NCI-H1694 (cell line): ENCODE measurements around the gene LRRC59.

Experiments used
- DNase-seq: peaks from one replicate; lab custom pipeline; 2025; lab: John Stamatoyannopoulos, UW

The LRRC59 gene

DNA sequence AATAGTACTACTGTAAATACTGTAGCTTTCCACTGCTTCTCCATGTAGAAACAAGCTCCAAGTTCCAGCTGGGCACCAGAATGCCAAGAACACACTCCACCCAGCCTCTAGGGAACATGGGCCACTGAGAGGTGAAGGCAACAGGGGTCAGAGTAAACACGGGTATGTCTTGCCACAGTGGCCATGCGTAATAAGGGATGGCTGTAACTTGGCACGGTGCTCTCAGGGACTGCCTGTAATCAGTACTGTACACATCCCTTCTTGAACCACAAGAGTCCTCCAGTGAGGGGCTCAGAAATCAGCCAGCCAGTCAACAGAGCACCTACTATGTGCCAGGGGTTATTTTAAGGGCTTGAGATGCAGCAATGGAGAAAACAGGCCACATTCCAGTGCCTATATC is 10.8 kb downstream of the LRRC59 start:
- DNase-seq: no peak

DNA sequence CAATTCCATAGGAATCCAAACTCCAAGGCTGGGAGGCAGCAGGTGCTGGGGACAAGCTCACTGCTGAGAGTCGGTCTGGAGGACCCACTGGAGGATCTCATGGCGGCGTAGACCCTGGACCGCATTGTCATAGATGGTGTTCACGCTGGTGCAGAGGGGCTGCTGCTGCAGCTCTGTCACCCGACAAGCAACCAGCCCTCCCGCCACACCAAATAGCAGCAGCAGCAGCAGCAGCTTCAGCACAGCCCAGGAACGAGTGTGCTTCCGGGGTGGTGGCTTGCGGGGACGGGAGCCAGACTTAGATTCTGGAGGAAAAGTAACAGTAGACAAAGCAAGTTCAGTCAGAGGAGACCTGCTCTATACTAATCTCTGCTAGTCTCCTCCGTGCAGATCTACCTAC is 14.4 kb downstream of the LRRC59 start:
- DNase-seq: no peak

DNA sequence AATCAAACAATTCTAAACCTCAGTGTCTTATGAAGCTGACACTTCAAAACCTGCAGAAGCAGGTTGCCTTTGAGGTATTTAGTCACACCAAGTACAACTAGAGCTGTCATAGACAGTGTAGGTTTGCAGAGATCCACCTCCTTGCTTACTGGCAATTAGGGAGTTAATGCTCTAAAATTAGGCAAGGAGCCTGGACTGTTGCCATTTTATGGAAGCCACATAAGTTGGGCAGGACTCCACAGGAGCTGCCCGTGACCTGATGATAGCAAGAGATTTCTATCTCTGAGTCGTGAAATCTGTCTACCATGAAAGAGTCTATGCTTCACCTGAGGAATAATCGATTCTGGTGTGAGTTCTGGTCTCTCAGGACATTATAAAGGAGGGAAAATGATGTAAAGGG is 15.4 kb downstream of the LRRC59 start:
- DNase-seq: no peak

DNA sequence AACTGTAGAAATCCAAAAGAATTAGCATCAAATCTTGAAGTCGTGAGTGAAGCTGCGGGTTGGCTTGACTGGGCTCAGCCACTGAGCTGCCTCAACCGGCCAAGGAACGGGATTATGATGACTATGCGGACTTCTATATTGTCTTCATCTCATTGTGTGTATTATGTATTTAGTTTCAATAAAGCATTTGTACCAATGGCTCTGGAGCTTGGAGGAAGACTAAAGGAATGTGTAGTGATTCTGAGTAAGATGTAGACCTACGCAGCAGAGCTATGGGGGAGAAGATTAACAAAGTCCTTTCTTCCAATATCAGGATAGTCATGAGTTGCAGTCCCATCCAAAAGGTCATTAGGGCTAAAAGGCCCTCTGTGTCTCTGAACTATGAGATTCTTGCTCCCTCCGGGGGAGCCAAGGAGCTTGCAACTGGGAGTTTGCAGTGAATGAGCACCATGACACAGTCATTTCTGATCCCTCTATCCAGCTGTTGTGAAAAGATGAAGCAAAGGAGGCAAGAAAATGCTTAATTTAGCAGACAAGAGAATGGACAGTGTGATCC is 16.0 kb downstream of the LRRC59 start:
- DNase-seq: no peak

DNA sequence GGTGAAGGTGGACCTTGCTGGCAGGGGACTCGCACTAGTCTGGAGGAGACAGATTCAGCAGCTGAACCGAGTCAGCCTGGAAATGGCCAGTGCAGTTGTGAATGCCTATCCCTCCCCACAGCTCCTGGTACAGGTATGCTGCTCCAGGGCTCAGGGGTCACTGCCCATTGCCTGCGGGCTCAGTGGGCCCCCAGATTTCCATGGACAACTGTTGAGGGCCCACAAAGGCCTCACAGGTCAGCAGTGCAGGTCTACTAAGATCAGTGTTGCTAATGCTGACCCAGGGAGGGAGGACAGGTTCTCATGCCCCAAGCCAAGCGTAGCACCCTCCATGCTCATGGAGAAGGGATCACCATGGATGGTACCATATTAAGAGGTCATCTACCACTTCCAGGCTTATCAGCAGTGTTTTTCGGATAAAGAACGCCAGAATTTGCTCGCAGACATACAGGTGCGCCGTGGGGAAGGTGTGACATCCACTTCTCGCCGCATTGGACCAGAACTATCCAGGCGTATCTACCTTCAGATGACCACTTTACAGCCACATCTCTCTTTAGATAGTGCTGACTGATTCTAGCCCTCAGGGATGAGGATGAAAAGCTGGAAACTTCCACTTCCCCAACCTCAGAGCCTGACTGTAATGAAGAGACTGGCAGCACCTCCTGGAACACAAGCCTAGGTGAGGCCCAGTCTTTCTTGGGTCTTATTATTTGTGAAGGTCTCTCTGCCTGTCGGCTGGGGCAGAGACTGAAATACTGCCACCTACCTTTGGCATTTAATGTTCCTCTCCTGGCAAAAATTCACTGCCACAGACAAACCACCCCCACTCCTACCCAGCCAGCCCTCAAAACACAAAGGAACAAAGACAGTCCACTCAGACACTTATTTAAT is 16.7 kb downstream of the LRRC59 start:
- DNase-seq: no peak

DNA sequence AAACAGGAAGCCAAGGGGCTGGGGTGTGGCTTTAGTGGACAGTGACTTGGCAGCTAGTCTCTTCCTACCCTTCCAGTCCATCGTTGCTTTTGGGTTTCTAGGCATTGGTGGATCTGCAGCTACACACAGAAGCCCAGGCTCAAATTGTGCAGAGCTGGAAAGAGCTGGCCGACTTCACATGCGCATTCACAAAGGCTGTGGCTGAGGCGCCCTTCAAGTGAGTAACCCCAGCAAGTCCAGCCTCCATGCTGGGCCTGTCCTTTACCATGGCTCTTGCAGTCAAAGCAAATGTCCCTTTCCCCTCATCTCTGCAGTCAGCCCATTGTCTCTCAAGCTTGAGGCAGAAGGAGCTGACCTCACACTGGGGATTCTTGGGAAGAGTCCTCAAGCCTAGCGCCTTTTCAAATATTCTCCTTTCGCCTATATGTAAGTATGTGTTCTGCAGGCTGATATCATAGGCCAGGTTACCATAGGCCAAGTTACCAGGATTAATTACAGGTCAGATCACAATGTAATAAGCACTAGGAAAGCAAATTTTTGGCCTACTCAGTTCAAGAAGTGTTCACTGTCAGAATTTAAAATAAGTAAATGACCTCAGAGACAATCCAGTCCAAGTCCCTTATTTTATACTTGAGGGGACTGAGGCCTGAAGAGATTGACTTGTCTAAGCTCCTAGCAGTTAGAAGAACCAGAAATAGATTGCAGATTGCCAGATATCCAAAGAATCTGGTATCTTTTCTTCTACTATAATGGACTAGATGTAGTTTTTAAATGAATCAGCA is 17.8 kb downstream of the LRRC59 start:
- DNase-seq: no peak

DNA sequence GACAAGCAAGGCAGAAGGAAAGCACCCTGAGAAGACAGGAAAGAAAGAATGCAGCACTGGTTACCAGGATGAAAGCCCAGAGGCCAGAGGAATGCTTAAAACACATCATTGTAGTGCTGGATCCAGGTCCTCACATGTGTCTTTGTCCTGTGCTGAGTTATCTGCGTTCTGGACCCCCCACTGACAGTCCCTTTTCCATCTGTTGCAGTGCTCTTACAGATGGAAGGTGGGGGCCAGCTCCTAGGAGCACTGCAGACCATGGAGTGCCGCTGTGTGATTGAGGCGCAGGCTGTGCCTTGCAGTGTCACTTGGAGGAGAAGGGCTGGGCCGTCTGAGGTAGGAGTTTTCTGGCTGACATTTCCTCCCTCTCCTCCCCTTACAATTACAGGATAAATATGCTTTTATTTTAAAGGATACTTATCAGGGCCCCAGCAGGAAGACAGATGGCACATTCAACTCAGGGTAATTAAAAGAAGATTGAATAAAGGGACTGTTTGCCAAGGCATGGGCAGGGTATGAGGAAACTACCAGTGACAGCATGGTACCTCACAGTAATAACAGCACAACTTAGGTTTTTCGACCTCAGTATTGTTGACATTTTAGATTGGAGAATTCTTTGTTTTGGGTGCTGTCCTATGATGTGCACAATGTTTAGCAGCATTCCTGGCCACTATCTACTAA is 21.3 kb downstream of the LRRC59 start:
- peak; percentile 77 for DNase-seq

DNA sequence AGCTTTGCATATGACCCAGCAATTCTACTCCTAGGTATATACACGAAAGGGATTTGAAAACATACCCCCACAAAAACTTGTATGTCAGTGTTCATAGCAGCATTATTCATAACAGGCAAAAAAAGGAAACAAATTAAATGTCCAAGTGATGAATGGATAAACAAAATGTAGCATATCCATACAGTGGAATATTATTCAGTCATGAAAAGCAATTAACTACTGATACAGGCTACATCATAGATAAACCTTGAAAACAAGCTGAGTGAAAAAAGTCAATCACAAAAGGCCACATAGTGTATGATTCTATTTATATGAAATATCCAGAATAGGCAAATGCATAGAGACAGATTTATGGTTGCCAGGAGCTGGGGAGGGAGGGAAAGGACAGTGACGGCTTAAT is 23.6 kb downstream of the LRRC59 start:
- DNase-seq: no peak

DNA sequence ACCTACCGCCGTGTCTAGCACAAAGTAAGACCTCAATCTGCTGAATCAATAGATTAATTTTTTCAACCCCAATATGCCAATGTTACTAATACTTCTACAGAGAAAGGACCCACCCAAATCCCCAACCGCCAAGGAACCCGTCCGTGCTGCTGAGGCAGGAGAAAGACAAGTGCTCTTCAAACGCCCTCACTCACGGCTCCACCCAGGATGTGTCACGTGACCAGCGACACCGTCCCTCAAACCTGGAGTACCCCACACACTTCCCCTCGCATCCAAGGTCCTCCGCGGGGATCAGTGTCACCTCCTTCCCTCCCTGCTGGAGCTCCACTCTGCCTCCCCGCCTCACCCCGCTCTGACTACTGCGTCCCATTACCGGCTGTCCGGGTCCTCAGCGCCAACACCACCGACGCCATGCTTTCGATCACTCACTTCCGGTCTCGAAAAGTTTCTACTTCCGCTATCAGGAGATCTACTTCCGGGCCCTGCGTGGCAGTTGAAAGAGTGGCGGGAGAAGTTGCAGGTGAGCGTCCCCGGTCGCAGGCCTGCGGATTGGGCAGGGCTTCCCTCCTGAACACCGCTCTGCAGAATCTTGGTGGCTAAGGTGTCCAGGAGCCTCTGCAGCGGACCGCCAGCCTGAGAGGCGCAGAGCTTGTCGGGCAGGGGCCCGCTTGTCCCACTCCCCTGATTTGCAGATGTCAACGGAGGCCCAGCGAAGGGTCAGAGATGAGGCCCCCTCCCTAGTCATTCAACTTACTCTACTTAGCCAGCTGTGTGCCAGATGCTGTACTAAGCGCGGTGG is 24.4 kb downstream of the LRRC59 start, which contains the start of the genes EME1 and MRPL27:
Gene EME1, plus strand, starts transcription at position 472 of the 799 bp plus-strand sequence. CDS start 1,980 bp downstream, outside the sequence.
Gene MRPL27, minus strand, starts transcription at position 427 of the 799 bp plus-strand sequence. Its CDS starts 14 bp downstream, at position 413.
- DNase-seq: peak; percentile 77

DNA sequence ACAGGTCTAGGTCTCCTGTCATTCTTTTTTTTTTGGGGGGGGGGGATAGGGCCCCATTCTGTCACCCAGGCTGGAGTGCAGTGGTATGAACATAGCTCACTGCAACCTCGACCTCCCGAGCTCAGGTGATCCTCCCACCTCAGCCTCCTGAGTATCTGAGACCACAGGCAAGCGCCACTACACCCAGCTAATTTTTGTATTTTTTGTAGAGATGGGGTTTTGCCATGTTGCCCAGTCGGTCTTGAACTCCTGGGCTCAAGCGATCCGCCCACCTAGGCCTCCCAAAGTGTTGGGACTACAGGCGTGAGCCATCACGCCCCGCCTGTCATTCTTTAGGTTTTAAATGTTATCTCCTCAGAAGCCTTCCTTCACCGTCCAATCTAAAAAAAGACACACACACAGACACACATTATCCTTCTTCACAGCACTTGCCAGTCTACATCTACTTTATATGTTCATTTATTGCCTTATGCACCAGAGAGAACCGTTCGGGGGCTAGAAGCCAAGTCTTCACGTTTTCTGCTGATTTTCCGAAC is 25.0 kb downstream of the LRRC59 start:
- no peak for DNase-seq

DNA sequence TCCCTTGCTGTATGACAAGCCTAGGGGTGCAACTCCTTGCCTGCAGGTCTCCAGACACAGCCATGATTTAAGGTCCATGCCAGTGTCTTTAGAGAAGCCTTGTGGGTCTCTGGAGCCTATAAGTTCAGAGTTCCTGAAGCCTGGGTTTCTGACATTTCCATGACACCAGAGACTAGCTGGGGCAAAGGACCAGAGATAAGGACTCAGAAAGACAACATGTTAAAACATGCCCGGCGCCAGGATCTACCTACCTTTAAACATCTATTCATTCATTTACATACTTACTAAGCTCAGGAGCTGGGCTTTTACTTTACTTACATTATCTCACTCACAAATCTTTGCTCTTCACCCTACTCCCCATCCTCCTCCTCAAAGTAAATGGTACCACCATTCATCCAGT is 25.8 kb downstream of the LRRC59 start:
- DNase-seq: no peak

DNA sequence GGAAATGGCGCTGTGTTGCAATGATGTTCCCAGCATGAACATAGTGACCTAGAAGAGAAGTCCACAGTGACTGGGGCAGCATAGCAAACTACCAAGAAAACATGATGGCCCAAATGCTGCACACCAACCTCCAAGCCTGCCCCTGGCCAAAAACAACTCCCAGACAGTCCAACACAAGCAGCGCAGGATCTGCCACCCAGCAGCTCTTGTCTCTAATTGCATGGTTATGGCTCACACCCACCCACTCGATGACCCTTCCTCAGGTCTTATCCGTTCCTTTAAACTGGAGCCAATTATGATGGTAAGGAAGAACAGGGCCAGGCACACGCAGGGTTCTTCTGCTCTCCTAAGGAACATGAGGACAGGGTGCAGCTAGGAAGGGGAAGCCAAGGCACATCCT is 27.3 kb downstream of the LRRC59 start:
- no peak for DNase-seq

DNA sequence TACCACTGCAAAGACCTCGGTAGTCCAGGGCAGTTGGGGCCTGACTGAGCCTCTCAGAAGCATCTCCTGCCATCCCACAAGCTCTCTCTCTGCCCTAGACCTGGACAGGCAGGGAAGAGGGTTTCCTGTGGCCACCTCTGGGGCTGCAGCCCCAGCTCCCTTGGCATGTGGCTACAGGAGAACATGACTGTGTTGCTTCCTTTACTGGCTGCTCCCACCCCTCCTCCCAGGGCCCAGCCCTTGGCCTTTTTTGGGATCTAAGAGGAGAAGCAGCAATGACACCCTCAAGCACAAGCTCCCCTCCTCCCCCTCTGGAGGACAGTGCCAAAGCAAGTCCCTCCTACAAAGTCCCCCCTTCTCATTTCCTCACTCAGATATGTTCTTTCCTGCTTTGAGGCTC is 29.9 kb downstream of the LRRC59 start:
- no peak for DNase-seq

DNA sequence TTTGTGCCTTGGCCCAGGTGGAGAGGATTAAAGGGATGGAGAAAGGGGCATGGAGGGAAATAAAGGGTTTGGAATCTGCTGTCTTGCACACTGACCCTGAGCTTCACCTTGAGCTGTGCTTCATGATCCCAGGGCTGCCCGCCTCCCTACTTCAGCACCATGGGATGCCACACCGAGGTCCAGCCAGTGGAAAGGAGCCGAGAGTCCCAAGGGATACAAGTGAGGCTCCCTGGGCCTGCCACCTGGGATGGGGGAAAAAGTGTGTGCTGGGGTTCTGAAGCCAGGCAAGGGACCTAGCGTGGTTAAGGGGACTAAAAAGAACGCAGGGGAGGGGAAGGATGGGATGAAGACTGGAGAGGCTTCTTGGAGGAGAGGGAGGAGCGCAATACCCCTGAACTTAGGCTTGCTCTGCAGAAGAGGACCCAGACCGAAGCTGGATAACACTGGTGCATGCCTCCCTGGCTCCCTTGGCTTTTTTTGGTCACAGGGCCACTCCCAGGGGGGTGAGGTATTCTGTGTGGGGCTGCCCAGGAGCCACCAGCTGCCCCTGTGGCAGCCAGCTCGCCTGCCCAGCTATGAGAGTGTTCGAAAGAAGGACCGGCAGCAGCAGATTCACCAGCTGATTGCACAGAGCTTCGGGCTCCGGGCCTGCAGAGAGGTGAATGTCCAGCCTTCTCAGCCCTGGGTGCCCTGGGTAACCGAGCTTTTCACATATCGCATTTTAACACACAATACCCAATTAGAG is 31.5 kb downstream of the LRRC59 start:
- DNase-seq: no peak

DNA sequence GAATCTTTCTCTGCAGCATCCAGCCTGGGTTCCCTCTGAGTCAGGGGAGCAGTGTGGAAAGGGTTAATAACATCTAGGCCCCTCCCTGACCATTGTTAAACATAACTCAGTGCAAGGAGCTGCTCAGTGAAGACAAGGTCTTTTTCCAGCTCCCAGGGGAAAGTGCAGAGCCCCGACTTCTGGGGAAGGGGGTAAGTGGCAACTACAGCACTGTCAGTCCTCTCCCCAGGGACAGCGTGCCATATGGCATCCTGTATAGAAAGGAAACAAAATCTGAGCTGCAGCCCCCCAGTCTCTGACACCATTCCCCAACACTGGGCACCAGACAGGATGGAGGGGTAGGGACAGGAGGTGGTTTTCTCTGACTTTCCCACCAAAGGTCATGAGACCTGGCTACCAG is 32.2 kb downstream of the LRRC59 start:
- peak; percentile 18 for DNase-seq

DNA sequence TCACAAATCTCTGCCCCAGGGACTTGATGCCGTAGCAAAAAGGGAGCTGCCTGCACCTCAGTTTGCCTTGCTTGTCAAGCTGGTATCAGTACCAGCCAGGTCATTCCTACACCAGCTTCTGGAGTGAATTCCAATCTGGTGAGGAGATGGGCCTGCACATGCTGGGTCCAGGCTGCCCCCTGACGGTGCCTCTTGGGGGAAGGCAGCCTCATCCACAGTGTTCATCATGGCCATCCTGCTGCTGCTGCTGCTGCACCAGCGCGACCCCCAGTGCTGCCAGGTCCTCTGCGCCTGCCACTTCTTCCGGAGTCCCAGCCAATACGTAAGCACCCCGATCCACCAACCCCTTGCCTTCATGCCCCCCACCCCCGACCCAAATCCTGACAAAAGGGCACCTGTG is 32.6 kb downstream of the LRRC59 start:
- no peak for DNase-seq

DNA sequence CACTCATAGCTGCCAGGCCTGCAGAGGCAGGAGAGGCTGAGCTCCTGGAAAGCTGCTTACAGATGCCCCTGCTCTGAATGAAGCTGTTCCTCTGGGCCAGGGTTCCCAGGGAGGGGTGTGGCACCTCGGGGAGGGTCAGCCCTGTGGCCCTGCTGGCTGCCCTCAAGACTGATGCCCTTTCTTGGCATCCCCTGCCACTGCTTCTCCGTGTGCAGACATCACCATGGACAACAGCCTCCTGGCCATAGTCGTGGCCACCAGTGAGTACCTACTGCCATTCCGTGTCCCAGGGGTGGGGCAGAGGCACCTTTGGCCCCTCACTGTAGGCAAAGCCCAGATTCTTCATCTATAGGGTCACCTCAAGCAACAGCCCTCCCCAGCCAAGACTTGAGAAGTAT is 33.3 kb downstream of the LRRC59 start:
- no peak for DNase-seq

DNA sequence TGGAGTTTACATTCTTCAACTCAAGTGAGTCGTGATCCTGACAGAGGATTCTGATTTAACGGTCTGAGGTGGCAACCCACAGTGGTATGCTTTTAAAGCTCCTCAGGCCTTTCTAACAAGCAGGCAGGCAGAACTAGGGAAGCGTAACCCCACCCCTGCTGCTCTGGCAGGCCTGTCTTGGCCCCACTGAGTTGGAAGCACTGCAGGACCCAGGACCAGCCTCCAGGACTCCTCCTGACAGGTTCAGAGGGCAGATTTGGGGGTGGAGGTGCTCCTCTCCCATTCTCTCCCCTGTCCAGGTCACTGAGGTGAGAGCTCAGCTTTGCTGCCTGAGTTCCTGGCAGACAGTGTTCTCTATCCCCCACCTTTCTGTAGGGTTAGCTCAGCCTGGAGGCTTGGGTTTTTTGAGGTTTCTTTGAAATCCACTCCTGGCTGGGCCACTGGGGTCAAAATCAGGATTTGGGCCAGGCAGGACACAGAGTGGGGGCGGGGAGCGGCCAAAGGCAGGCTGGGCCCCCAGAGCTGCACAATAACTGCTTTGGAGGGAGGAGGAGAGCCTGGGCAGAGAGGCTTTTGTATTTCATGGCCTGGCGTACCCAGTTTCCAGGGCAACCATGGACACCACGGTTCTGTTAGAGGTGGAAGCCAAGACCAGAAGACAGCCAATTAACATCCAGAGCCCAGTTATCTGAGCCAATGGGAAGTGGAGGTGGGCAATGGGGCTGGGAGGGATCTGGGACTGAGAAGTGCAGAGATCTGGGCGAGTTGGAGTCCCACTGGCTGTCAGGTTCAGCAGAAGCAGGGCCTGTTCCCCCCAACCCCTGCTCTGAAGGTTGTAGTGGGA is 33.9 kb downstream of the LRRC59 start:
- no peak for DNase-seq

DNA sequence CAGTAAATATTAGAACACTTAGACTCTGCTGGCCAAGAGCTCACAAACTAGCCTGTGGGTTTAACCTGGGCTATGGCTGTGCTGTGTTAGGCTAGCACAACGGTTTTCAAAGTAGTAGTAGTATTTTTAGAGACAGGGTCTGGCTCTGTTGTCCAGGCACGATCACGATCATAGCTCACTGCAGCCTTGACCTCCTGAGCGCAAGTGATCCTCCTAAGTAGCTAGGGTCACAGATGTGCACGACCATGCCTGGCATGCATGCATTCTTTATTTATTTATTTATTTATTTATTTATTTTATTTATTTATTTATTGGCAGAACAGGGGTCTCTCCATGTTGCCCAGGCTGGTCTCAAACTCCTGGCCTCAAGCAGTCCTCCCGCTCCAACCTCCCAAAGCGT is 34.7 kb downstream of the LRRC59 start:
- DNase-seq: no peak
